Ramos (cell line): ENCODE measurements around the gene DNAH2.

Source experiments
- in situ Hi-C: fragments of 300-500 bp; cut with MboI; formaldehyde crosslinking; loops from one replicate; pipeline ENCODE4 v1.14.3; 2022; ENCODE audit warnings: low sequenced_read_pairs; ENCODE audit not compliant: unreplicated experiment

The DNAH2 gene

GRCh38 chr17:7716901-7717755 is at the start of gene DNAH2:
TSS of gene DNAH2 (plus strand) at chr17:7717744. CDS start at chr17:7719735, 1,991 bp downstream.
- in situ Hi-C loops = no loop called here

DNA sequence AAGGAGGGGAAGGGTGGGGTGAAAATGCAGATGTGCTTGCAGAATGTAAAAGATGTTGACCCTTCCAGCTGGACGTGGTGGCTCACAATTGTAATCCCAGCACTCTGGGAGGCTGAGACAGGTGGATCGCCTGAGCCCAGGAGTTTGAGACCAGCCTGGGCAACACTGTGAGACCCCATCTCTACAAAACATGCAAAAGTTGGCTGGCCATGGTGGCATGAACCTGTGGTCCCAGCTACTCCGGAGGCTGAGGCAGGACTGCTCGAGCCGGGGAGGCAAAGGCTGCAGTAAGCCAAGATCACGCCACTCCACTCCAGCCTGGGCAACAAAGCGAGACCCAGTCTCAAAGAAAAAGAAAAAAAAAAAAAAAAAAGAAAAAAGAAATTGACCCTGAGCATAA is 49.1 kb upstream of the DNAH2 start:
- in situ Hi-C loops = no loop called here

DNA sequence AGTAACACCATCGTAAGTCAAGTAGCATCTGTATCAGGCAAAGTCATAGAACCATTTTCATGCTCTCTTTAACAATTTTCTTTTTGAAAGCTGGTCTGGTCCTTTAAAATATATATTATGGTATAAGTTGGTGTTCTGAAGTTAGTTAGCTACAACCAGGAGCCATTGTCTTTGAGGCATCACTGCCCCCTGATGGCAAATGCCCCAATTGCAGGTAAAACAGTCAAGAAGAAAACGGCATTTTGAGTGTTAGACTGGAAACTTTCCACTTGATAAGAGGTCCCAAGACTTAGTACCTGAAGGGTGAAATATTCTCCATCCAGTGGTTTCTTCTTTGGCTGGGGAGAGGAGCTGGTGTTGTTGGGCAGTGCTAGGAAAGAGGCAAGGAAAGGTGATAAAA is 44.3 kb upstream of the DNAH2 start:
- in situ Hi-C loops = no loop called here

GRCh38 chr17:7674934-7675333 is 42.6 kb upstream of the DNAH2 start:
- in situ Hi-C loops = no loop called here

DNA sequence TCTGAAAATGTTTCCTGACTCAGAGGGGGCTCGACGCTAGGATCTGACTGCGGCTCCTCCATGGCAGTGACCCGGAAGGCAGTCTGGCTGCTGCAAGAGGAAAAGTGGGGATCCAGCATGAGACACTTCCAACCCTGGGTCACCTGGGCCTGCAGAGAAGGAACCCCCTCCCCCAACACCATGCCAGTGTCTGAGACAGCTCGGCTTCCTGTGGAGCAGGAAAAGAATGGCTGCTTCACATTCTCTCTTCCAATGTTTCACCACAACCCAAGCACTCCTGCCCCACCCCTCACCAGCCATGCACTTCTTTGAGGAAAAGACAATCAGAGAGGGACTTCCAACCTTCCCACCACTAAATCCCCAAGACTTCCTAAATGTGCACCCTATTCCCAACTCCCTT is 41.0 kb upstream of the DNAH2 start:
- in situ Hi-C loops = no loop called here

DNA sequence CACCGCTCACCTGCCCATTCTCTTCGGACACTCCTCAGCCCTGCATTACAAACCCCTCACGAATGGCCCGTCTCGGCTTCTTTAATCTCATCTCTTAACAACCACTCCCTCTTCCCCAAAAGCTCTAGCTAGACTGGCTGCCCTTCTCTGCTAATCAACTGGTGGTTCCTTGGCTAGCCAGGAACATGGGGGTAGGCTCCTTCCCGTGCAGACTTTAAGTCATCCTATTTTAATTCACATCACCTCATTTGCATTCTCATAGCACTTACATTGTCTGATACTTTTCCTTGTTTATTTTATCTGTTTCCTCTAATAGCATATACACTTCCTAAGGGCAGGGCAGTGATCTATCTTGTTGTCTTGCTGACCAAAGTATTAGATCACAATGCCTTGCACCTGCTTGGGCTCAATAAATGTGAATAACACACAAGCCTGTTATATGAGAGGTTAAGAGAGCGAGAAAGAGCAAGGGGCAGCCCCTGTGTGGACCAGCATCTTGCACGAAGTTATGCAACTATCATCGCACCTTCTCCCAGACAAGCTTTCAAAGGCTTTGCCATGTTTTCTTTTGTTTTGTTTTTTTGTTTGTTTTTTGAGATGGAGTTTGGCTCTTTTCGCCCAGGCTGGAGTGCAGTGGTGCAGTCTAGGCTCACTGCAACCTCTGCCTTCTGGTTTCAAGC is 40.0 kb upstream of the DNAH2 start:
- in situ Hi-C loops = no loop called here

GRCh38 chr17:7684851-7685532 is 32.6 kb upstream of the DNAH2 start:
- in situ Hi-C loops = no loop called here

DNA sequence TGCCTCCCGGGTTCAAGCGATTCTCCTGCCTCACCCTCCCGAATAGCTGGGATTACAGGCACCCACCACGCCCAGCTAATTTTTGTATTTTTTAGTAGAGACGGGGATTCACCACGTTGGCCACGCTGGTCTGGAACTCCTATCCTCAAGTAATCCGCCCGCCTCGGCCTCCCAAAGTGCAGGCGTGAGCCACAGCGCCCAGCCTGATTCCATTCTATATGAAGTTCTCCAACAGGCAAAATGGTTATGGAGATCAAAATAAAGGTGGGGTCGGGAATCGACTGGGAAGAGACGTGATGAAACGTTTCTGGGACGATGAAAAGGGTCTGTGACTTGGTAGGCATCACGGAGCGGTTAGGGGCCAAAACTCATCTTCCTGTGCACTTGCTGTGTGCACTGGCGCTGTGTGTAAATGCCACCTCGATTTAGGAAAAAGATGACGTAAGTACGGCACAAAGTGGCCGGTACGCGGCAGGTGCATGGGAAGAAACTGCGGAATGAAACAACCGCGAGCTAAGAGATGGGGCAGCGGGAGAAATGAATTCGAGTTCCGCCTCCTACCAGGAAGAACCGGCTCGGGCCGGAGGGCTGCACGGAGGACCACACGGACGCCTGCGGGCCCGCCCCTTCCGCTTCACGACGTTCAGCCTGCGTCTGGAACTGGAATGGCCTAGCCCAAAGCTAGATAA is 31.9 kb upstream of the DNAH2 start:
- in situ Hi-C loops = no loop called here

DNA sequence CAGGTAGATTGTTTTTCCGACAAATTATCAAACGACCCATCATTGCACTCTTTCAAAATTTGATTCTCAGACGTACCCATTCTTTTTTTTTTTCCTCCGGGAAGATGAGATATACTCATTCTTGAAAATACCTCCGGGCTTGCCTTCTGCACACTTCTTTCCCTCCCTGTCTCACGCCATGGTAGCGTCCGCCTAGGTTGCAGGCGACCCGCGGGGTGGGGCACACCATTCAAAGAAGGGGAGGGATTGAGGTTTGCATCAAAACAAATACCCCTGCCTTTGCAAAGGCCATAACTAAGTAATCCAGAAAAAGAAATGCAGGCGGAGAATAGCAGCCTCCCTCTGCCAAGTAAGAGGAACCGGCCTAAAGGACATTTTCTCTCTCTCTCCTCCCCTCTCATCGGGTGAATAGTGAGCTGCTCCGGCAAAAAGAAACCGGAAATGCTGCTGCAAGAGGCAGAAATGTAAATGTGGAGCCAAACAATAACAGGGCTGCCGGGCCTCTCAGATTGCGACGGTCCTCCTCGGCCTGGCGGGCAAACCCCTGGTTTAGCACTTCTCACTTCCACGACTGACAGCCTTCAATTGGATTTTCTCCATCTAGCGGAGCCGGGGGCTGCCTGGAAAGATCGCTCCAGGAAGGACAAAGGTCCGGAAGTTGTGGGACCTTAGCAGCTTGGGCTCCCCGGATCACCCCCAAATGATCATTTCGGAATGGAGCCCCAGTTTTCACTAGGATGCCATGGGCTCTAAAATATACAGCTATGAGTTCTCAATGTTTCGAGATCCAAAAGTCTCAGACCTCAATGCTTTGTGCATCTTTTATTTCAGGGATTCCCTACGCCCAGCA is 31.1 kb upstream of the DNAH2 start:
- in situ Hi-C loops = no loop called here

DNA sequence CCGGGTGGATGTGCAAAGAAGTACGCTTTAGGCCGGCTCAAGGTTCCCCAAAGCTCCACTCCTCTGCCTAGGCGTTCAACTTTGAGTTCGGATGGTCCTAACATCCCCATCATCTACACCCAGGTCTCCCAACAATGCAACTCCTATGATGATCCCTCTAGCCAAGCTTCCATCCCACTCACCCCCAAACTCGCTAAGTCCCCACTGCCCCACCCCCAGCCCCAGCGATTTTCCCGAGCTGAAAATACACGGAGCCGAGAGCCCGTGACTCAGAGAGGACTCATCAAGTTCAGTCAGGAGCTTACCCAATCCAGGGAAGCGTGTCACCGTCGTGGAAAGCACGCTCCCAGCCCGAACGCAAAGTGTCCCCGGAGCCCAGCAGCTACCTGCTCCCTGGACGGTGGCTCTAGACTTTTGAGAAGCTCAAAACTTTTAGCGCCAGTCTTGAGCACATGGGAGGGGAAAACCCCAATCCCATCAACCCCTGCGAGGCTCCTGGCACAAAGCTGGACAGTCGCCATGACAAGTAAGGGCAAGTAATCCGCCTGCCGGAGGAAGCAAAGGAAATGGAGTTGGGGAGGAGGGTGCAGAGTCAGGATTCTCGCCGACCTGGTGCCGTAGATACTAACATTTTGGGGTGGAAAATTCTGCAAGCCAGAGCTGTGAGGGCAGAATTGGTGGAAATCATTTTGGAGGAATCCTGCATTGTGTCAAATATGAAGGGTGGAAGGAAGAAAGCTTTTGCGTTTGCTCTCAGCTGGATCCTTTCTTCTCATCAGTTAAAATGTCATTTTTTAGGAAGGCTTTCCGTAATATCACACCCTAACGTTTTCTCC is 30.3 kb upstream of the DNAH2 start, which contains the start of gene TP53:
Gene TP53, minus strand, starts transcription at position 419 of the 836 bp plus-strand sequence. CDS start 10,896 bp downstream, outside the sequence.
- in situ Hi-C loops = no loop called here

DNA sequence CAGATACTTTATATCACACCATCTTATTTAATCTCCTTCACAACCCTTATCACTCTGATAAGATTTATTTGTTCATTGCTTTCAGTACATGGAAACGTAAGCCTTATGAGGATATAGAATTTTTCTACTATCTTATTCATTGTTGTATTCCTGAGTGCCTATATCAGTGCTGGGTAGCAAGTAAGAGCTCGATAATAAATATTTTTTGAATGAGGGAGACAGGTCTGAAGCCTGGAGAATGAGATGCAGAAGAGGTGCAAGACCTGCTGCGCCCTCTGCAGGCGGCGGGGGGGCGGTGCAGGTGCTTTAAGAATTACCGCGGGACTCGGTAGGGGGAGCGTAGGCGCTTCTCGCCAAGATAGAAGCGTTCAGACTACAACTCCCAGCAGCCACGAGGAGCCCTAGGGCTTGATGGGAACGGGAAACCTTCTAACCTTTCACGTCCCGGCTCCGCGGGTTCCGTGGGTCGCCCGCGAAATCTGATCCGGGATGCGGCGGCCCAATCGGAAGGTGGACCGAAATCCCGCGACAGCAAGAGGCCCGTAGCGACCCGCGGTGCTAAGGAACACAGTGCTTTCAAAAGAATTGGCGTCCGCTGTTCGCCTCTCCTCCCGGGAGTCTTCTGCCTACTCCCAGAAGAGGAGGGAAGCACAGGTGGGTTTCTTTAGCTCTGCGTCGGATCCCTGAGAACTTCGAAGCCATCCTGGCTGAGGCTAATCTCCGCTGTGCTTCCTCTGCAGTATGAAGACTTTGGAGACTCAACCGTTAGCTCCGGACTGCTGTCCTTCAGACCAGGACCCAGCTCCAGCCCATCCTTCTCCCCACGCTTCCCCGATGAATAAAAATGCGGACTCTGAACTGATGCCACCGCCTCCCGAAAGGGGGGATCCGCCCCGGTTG is 29.4 kb upstream of the DNAH2 start, which contains the start of gene WRAP53:
Gene WRAP53, plus strand, starts transcription at position 570 of the 900 bp plus-strand sequence. Its CDS starts 172 bp downstream, at position 742.
- in situ Hi-C loops = no loop called here

DNA sequence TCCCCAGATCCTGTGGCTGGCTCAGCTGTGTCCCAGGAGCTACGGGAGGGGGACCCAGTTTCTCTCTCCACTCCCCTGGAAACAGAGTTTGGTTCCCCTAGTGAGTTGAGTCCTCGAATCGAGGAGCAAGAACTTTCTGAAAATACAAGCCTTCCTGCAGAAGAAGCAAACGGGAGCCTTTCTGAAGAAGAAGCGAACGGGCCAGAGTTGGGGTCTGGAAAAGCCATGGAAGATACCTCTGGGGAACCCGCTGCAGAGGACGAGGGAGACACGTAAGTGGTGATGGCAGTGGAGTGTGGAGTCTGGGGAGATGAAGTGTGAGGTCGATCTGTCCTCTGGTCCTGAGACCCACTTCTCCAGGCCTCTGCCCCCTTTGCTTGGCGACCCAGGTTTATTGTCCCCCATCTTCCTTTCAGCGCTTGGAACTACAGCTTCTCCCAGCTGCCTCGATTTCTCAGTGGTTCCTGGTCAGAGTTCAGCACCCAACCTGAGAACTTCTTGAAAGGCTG is 28.7 kb upstream of the DNAH2 start:
- in situ Hi-C loops = no loop called here

GRCh38 chr17:7695586-7695985 is 22.0 kb upstream of the DNAH2 start:
- in situ Hi-C loops = no loop called here

DNA sequence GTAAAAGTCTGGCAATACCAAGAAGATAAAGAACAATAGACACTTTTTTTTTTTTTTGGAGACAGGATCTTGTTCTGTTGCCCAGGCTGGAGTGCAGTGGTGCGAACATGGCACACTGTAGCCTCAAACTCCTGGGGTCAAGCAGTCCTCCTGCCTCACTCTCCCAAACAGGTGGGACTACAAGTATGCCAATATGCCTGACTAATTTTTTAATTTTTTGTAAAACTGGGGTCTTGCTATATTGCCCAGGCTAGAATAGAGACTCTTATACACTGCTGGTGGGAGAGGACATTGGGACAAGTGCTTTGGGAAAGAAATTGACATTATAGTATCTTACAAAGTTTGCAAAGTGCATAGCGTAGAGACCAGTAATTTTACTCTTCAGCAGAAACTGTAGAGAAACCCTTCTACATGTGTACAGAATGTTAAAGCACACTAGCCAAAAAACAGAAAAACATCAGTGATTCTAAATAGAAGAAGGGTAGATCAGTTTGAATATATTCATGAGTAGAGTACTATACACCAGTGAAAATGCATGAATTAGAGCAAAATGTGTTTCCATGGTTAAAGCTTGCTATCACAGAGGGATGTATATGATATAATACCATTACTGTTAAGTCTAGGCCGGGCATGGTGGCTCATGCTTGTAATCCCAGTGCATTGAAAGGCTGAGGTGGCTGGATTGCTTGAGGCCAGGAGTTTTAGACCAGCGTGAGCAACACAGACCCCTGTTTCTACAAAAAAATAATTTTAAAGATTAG is 19.5 kb upstream of the DNAH2 start:
- in situ Hi-C loops = no loop called here

GRCh38 chr17:7700510-7700909 is 17.0 kb upstream of the DNAH2 start:
- in situ Hi-C loops = no loop called here

GRCh38 chr17:7701681-7702080 is 15.9 kb upstream of the DNAH2 start:
- in situ Hi-C loops = no loop called here

DNA sequence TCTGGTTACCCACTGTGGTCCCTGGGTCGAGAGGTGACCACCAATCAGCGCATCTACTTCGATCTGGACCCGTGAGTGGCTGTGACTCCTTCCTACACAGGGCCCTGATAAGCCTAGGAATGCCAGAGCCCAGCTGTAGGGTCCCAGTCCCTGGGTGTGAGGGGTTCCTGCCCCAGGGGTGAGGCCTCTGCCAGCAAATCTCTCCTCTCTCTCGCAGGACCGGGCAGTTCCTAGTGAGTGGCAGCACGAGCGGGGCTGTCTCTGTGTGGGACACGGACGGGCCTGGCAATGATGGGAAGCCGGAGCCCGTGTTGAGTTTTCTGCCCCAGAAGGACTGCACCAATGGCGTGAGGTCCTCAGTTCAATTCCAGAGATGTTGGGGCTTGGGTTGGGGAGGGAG is 14.8 kb upstream of the DNAH2 start:
- in situ Hi-C loops = no loop called here
